Loucy (cell line): ENCODE measurements around the gene IER2.

Experiments used
- H2AFZ ChIP-seq: fragments of 200-600 bp; sonication (generic); 2 replicates; pipeline ENCODE4 v1.6.0; 2016; ENCODE audit warnings: antibody characterized with exemption, mild to moderate bottlenecking, low read length, moderate library complexity
- H3F3A ChIP-seq: fragments of 200-600 bp; 2 replicates; pipeline ENCODE4 v1.6.0; 2016; ENCODE audit warnings: antibody characterized with exemption, low read depth, mild to moderate bottlenecking
- H3K27me3 ChIP-seq: fragments of 200-600 bp; sonication (generic); 2 replicates; pipeline ENCODE4 v1.6.1; 2014; ENCODE audit warnings: low read length, mild to moderate bottlenecking; ENCODE audit not compliant: insufficient read depth, poor library complexity, severe bottlenecking
- H3K36me3 ChIP-seq: fragments of 200-600 bp; sonication (generic); 2 replicates; pipeline ENCODE4 v1.6.1; 2016; ENCODE audit warnings: low read length; ENCODE audit not compliant: insufficient read depth
- H3K4me1 ChIP-seq: fragments of 200-600 bp; sonication (generic); 2 replicates; pipeline ENCODE4 v1.5.1; 2014; ENCODE audit warnings: low read length, mild to moderate bottlenecking; ENCODE audit not compliant: insufficient read depth, poor library complexity, severe bottlenecking
- H3K4me2 ChIP-seq: fragments of 200-600 bp; sonication (generic); 2 replicates; pipeline ENCODE4 v1.6.0; 2014; ENCODE audit warnings: antibody characterized with exemption, low read length, low read depth, mild to moderate bottlenecking; ENCODE audit not compliant: poor library complexity, severe bottlenecking
- H3K4me3 ChIP-seq: fragments of 200-600 bp; sonication (generic); 2 replicates; pipeline ENCODE4 v1.5.1; 2014; ENCODE audit warnings: low read length, mild to moderate bottlenecking, mixed read lengths; ENCODE audit not compliant: poor library complexity, severe bottlenecking
- H3K79me2 ChIP-seq: fragments of 200-600 bp; sonication (generic); 2 replicates; pipeline ENCODE4 v1.6.1; 2014; ENCODE audit warnings: low read length; ENCODE audit not compliant: insufficient read depth
- H3K9ac ChIP-seq: fragments of 200-600 bp; sonication (generic); 2 replicates; pipeline ENCODE4 v1.6.0; 2014; ENCODE audit warnings: mild to moderate bottlenecking, low read depth, low read length, moderate library complexity; ENCODE audit not compliant: poor library complexity, severe bottlenecking
- H3K9me2 ChIP-seq: fragments of 200-600 bp; sonication (generic); replicated peaks from 2 replicates; pipeline ENCODE4 v1.6.1; 2016; ENCODE audit warnings: low read depth, low read length, mixed read lengths
- H3K9me3 ChIP-seq: fragments of 200-600 bp; sonication (generic); 2 replicates; pipeline ENCODE4 v1.6.1; 2014; ENCODE audit warnings: mild to moderate bottlenecking, antibody characterized with exemption, low read length, low read depth; ENCODE audit not compliant: insufficient read depth
- H4K20me1 ChIP-seq: fragments of 200-600 bp; sonication (generic); 2 replicates; pipeline ENCODE4 v1.6.0; 2014; ENCODE audit warnings: antibody characterized with exemption, low read length, mild to moderate bottlenecking; ENCODE audit not compliant: insufficient read depth, poor library complexity, severe bottlenecking
- EZH2phosphoT487 ChIP-seq: fragments of 200-600 bp; IDR thresholded peaks from 2 replicates; pipeline ENCODE4 v1.6.1; 2018; ENCODE audit warnings: antibody characterized with exemption, mild to moderate bottlenecking, moderate library complexity, borderline replicate concordance
- TF ChIP-seq, protein P1 (sequence below): fragments of 200-600 bp; sonication (generic); conservative IDR thresholded peaks from 2 replicates; pipeline ENCODE4 v1.5.1; 2014; ENCODE audit warnings: mild to moderate bottlenecking, antibody characterized with exemption, low read length

IER2 gene

DNA sequence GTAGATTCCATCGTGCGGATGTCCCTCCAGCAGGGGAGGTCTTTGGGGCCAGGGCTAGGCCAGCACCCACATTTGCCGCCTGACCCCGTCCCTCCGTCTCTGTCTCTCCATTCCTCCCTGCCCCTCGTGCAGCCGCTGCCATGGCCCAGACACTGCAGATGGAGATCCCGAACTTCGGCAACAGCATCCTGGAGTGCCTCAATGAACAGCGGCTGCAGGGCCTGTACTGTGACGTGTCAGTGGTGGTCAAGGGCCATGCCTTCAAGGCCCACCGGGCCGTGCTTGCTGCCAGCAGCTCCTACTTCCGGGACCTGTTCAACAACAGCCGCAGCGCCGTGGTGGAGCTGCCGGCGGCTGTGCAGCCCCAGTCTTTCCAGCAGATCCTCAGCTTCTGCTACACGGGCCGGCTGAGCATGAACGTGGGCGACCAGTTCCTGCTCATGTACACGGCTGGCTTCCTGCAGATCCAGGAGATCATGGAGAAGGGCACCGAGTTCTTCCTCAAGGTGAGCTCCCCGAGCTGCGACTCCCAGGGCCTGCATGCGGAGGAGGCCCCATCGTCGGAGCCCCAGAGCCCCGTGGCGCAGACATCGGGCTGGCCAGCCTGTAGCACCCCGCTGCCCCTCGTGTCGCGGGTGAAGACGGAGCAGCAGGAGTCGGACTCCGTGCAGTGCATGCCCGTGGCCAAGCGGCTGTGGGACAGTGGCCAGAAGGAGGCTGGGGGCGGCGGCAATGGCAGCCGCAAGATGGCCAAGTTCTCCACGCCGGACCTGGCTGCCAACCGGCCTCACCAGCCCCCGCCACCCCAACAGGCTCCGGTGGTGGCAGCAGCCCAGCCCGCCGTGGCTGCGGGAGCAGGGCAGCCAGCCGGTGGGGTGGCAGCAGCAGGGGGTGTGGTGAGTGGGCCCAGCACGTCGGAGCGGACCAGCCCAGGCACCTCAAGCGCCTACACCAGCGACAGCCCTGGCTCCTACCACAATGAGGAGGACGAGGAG is 14.8 kb upstream of the IER2 start:
- Histone ChIP-seq H3K4me3 (no peak overlapping the region), H3K27me3 (no peaks in the 10 kb centered on the region), H2AFZ (no peak overlapping the region), H3F3A (no peaks in the 10 kb centered on the region), H3K79me2 (peaks cover 39% of the 10 kb centered on the region), H3K36me3 (peaks cover 46% of the 10 kb centered on the region; the same call in 1 of the 2 replicates), H3K4me2 (no peak overlapping the region), H4K20me1 (peaks cover 32% of the 10 kb centered on the region), H3K9me2 (no peaks in the 10 kb centered on the region), H3K9me3 (no peaks in the 10 kb centered on the region), H3K4me1 (peaks cover 14% of the 10 kb centered on the region), H3K9ac (no peak overlapping the region)
- no peak for TF ChIP-seq EZH2phosphoT487
- TF ChIP-seq, protein P1, sequence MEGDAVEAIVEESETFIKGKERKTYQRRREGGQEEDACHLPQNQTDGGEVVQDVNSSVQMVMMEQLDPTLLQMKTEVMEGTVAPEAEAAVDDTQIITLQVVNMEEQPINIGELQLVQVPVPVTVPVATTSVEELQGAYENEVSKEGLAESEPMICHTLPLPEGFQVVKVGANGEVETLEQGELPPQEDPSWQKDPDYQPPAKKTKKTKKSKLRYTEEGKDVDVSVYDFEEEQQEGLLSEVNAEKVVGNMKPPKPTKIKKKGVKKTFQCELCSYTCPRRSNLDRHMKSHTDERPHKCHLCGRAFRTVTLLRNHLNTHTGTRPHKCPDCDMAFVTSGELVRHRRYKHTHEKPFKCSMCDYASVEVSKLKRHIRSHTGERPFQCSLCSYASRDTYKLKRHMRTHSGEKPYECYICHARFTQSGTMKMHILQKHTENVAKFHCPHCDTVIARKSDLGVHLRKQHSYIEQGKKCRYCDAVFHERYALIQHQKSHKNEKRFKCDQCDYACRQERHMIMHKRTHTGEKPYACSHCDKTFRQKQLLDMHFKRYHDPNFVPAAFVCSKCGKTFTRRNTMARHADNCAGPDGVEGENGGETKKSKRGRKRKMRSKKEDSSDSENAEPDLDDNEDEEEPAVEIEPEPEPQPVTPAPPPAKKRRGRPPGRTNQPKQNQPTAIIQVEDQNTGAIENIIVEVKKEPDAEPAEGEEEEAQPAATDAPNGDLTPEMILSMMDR, result no peak

DNA sequence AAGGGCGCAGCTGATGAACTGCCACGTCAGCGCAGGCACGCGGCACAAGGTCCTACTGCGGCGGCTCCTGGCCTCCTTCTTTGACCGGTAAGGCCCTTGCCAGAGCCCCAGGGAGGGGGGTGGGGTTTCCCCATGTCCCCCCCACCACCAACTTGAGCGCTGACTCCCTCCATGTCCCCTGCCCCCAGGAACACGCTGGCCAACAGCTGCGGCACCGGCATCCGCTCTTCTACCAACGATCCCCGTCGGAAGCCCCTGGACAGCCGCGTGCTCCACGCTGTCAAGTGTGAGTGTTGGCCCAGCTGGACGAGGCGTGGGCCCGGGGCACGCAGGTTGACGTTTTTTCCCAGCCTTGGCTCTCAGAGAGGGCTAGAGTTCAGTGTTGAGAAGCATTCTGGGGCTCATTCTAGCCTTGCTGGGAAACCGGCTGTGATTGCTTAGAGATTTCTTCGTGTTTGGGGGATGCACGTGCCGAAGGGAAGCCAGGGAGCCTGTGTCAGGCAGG is 12.9 kb upstream of the IER2 start:
- Histone ChIP-seq H3K9me3 (no peaks in the 10 kb centered on the region), H3K79me2 (peaks cover 28% of the 10 kb centered on the region), H4K20me1 (peaks cover 17% of the 10 kb centered on the region), H3K4me1 (peaks cover 7% of the 10 kb centered on the region), H3K9me2 (no peaks in the 10 kb centered on the region), H3K27me3 (no peaks in the 10 kb centered on the region), H3F3A (no peaks in the 10 kb centered on the region), H3K4me2 (no peak overlapping the region), H3K9ac (no peak overlapping the region), H2AFZ (no peak overlapping the region), H3K36me3 (peaks cover 46% of the 10 kb centered on the region; the same call in 1 of the 2 replicates), H3K4me3 (no peak overlapping the region)
- no peak for TF ChIP-seq EZH2phosphoT487
- TF ChIP-seq, protein P1, result no peak

- Histone ChIP-seq H3K9me2 (no peaks in the 10 kb centered on the region), H3K4me2 (no peak overlapping the region), H3F3A (no peaks in the 10 kb centered on the region), H3K4me1 (no peaks in the 10 kb centered on the region), H3K27me3 (no peaks in the 10 kb centered on the region), H2AFZ (no peak overlapping the region), H3K36me3 (peaks cover 46% of the 10 kb centered on the region; the same call in 1 of the 2 replicates), H3K79me2 (peaks cover 20% of the 10 kb centered on the region), H3K9ac (no peak overlapping the region), H4K20me1 (peaks cover 7% of the 10 kb centered on the region), H3K9me3 (no peaks in the 10 kb centered on the region), H3K4me3 (no peak overlapping the region)
- no peak for TF ChIP-seq EZH2phosphoT487
- TF ChIP-seq, protein P1, result no peak
These were observed 11.9 kb upstream of the IER2 start for GRCh38 chr19:13138171-13138915.
